Activated CD4-positive, CD25-positive, alpha-beta regulatory T cell treated with anti-CD3 and anti-CD28 coated beads, Interleukin-2, amount 50 U/mL, for 24 hours (primary cell): ENCODE measurements around the gene BIRC7.
"Not testable (repeated sequence)": the region's sequence is repeated elsewhere in the genome, so short reads cannot be mapped to it uniquely, and the experiment has no call there.

ENCODE experiments used
- ATAC-seq, 2 donors: fragments of 150-1000 bp; cut with Tn5 transposase; one replicate each; pipeline ENCODE4 v1.10.0; 2021; ENCODE audit warnings: mild to moderate bottlenecking in 1 of 2, moderate library complexity in 1 of 2

Gene BIRC7

GRCh38 chr20:63249891-63250290 is 14.2 kb downstream of the BIRC7 start:
- no peak for ATAC-seq

GRCh38 chr20:63251350-63251749 is 15.6 kb downstream of the BIRC7 start:
- ATAC-seq, result not testable (repeated sequence)

- ATAC-seq, result no peak
These were observed 16.6 kb downstream of the BIRC7 start for GRCh38 chr20:63252284-63252711.

- ATAC-seq, result no peak
These were observed 17.3 kb downstream of the BIRC7 start for GRCh38 chr20:63253065-63253437.

GRCh38 chr20:63253438-63254231 is 17.9 kb downstream of the BIRC7 start:
- no peak for ATAC-seq

GRCh38 chr20:63254232-63254605 is 18.5 kb downstream of the BIRC7 start, which contains the start of gene NKAIN4:
TSS of gene NKAIN4 (minus strand) at chr20:63254463. CDS start at chr20:63254450, 13 bp downstream.
- no peak for ATAC-seq

- no peak for ATAC-seq
These were observed 19.1 kb downstream of the BIRC7 start for GRCh38 chr20:63254606-63255384.

GRCh38 chr20:63255931-63256704 is 20.4 kb downstream of the BIRC7 start:
- ATAC-seq, result no peak

- ATAC-seq, result no peak
These were observed 21.2 kb downstream of the BIRC7 start for GRCh38 chr20:63256954-63257353.

GRCh38 chr20:63257629-63258028 is 21.9 kb downstream of the BIRC7 start:
- ATAC-seq, result no peak

GRCh38 chr20:63258781-63259180 is 23.1 kb downstream of the BIRC7 start:
- no peak for ATAC-seq

GRCh38 chr20:63259734-63260460 is 24.2 kb downstream of the BIRC7 start:
- no peak for ATAC-seq

GRCh38 chr20:63260521-63260920 is 24.8 kb downstream of the BIRC7 start:
- no peak for ATAC-seq

GRCh38 chr20:63261060-63261794 is 25.5 kb downstream of the BIRC7 start:
- no peak for ATAC-seq

- ATAC-seq, result no peak
These were observed 26.3 kb downstream of the BIRC7 start for GRCh38 chr20:63261795-63262528.

GRCh38 chr20:63262836-63263235 is 27.1 kb downstream of the BIRC7 start:
- no peak for ATAC-seq

- no peak for ATAC-seq
These were observed 28.3 kb downstream of the BIRC7 start for GRCh38 chr20:63264000-63264399.

- no peak for ATAC-seq
These were observed 28.8 kb downstream of the BIRC7 start for GRCh38 chr20:63264519-63264918.

- no peak for ATAC-seq
These were observed 30.3 kb downstream of the BIRC7 start for GRCh38 chr20:63265891-63266515.

- ATAC-seq, result no peak
These were observed 32.0 kb downstream of the BIRC7 start for GRCh38 chr20:63267691-63268090.

- ATAC-seq, result no peak
These were observed 32.6 kb downstream of the BIRC7 start for GRCh38 chr20:63268256-63268655.
